ENCODE results near the gene AACS.

DNA sequence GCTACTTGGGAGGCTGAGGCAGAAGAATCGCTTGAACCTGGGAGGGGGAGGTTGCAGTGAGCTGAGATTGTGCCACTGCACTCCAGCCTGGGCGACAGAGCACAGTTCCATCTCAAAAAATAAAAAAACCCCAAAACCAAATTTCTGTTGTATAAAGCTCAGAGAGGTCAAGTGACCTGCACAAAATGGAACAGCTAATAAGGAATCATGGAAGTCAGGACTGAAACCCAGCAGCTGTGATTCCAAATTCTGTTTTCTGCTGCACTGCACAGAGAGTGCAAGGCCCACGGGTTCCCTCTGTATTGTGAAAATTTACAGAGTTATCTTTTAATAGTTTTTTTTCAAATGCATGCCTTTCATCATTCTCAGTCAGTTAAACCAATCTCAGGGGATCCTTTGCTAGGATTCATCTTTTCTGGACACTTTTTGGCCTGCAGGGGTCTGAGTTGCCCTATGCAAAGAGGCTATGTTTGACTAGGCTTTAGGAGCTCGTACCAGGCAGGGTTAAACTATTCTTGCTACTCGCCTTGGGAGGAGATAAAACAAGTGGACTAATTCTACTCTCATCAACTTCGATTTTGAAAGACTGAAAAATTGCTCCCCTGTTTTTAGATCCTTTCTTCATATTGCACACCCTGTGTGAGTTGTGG is 26.1 kb upstream of the AACS start:
- TF ChIP-seq CEBPB (IDR thresholded peaks at IDR 0.05; ENCODE audit: low read depth, low read length), result no peak
- no peak for TF ChIP-seq EP300 (IDR thresholded peaks at IDR 0.05; ENCODE audit: borderline replicate concordance in 1 of 2, low read depth in 2 of 2, low read length in 2 of 2)
- TF ChIP-seq, protein P1, sequence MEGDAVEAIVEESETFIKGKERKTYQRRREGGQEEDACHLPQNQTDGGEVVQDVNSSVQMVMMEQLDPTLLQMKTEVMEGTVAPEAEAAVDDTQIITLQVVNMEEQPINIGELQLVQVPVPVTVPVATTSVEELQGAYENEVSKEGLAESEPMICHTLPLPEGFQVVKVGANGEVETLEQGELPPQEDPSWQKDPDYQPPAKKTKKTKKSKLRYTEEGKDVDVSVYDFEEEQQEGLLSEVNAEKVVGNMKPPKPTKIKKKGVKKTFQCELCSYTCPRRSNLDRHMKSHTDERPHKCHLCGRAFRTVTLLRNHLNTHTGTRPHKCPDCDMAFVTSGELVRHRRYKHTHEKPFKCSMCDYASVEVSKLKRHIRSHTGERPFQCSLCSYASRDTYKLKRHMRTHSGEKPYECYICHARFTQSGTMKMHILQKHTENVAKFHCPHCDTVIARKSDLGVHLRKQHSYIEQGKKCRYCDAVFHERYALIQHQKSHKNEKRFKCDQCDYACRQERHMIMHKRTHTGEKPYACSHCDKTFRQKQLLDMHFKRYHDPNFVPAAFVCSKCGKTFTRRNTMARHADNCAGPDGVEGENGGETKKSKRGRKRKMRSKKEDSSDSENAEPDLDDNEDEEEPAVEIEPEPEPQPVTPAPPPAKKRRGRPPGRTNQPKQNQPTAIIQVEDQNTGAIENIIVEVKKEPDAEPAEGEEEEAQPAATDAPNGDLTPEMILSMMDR (IDR thresholded peaks at IDR 0.05; ENCODE audit: control extremely low read depth in 1 of 3, insufficient read depth in 1 of 3, low read depth in 1 of 3, low read length in 3 of 3), result peak in 1 of 3 experiments; percentile 17; a peak in 1 of 4 replicates
- no peak for TF ChIP-seq TAF1 (IDR thresholded peaks at IDR 0.05; ENCODE audit: low read depth, low read length)
- no peak for TF ChIP-seq POLR2A (IDR thresholded peaks at IDR 0.05; ENCODE audit: control extremely low read depth in 1 of 2, low read depth in 2 of 2, low read length in 2 of 2)
- no peak for TF ChIP-seq HDAC2 (IDR thresholded peaks at IDR 0.05; ENCODE audit: borderline replicate concordance in 1 of 2, low read depth in 2 of 2, low read length in 2 of 2)
- TF ChIP-seq, protein P2, sequence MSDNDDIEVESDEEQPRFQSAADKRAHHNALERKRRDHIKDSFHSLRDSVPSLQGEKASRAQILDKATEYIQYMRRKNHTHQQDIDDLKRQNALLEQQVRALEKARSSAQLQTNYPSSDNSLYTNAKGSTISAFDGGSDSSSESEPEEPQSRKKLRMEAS (IDR thresholded peaks at IDR 0.05), result no peak

Data from H1 (cell line).